ENCODE measurements around the gene FUZ.

FUZ gene

DNA sequence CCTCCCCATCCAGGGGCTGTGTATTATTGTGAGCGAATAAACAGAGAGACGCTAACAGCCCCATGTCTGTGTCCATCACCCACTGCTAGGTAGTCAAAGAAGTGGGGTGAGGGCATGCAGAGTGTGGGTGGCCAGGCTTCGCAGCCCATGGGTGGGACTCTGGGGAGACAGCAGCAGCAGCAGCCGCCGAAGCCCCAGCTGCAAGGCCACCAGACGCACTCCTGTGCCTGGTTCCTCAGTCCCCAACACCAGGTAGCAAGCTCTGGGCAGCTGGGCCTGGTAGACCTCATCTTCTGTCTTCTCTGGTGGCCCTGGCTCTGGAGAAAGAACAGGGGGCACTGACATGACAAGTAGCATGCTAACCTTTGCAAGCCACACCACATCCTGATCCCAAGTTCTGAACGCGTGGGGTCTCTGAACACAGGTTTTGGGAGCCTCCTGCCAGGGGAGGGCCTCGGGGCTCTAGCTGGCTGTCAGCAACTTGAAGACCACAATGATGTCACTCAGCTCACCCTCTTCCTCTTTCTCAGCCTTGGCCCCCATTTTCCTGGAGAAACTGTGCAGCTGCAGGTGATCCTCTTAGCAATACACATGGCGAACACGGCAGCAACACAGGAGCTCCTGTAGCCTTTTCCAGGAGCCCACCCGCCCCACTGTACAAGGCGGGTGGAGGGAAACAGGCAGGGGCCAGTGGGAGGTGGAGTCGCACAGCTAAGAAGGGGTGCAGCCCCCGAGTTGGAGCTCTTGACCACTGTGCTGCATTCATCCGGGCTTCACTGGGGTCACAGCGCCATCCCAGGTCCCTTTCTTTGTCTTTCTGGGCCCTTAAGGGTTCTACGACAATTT is 5.8 kb downstream of the FUZ start:
- DNase-seq (ENCODE audit: low spot score): no peak

DNA sequence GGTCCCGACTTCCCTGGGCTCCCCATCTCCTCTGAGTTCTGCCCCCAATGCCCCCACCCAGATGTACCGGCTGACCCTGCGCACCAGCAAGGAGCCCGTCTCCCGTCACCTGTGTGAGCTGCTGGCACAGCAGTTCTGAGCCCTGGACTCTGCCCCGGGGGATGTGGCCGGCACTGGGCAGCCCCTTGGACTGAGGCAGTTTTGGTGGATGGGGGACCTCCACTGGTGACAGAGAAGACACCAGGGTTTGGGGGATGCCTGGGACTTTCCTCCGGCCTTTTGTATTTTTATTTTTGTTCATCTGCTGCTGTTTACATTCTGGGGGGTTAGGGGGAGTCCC is 6.5 kb downstream of the FUZ start:
- no peak for DNase-seq (ENCODE audit: low spot score)

DNA sequence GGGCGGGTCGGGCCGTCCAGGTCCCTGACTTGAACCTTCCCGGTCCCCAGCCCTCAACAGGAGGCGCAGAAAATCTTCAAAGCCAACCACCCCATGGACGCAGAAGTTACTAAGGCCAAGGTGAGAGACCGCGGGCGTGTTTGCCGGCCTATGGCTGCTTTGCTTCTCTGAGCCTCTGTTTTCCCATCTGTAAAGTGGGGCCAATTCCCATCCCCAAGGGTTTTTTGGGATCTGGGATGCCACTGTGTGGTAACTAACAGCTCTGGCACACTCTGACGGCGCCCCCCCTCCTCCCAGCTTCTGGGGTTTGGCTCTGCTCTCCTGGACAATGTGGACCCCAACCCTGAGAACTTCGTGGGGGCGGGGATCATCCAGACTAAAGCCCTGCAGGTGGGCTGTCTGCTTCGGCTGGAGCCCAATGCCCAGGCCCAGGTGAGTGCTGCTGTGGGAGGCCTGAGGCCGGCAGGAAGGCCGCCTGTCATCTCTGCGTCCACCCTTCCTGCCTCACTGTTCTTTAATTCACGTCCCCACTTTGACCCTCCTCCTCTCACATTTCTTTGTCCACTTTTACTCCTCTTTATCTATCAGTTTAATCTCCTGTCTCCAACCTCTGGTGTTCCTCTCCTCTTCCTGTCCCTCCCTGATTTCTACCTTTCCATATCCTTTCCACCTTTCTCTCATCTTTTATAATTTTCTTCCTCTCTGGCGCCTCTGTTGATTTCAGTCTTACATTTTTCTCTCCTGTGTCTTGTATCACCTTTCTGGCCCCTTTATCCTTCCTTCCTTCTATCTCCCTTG is 7.1 kb downstream of the FUZ start:
- no peak for DNase-seq (ENCODE audit: low spot score)

DNA sequence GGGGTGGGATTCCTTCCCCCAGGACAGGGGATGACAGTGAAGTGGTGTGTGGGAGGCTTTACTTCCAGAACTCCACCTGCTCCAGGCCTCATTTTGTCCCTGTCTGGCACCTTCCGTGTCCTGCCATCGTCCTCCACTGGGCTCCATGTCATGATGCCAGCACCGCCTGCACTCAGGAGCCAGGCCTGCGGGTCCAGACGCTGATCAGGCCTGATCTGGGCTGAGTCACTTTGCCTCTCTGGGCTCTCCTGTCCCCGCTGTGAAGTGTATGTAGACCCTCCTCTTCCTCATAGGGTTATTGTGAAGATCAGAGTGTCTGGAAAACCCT is 9.6 kb downstream of the FUZ start:
- no peak for DNase-seq (ENCODE audit: low spot score)

DNA sequence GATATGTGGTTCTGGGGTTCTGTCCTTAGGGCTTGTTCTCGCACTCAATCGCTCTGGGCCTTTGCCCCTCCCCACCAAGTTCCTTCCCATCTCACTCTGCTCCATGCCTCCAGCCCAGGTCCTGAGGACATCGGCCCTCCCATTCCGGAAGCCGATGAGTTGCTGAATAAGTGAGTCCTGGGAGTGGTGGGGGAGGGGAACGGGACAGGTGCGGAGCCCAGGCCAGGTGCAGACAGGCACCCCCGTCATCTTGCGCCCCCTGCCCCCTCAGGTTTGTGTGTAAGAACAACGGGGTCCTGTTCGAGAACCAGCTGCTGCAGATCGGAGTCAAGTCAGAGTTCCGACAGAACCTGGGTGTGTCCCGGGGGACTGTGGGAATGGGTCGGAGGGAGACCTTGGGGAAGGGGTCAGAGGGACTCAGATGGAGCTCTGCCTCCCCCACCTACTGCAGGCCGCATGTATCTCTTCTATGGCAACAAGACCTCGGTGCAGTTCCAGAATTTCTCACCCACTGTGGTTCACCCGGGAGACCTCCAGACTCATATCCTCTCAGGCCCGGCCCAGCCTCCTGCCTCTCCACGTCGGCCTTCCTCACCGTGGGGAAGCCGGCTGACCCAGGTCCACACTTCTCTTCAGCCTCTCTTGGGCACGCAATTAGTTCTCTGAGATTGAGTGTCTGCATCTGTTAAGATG is 10.1 kb downstream of the FUZ start:
- DNase-seq (ENCODE audit: low spot score): no peak

DNA sequence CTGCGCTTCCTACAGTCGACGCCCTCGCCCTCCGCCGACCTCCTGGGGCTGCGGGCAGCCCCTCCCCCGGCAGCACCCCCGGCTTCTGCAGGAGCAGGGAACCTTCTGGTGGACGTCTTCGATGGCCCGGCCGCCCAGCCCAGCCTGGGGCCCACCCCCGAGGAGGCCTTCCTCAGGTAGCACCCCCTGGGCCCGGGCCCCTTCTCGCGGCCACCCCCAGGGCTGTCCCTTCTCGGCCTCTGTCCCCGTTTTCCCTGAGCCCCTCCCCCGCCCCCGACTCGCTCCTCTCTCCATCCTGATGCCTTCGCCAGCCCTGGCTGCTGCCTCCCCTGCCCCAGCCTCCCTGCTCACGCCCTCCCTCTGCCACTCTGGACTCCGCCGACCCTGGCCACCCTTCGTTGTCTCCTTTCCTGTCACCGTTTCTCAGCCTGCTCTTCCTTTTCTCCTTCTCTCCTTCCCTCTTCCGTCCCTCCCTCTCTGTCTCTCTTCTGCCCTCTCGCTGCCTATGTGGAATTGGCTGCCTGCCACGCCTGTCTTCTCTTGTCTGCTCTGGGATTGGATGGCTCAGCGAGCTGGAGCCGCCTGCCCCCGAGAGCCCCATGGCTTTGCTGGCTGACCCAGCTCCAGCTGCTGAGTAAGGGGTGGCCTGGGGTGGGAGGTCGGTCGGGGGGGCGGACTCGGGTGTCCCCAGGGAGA is 11.0 kb downstream of the FUZ start:
- no peak for DNase-seq (ENCODE audit: low spot score)

DNA sequence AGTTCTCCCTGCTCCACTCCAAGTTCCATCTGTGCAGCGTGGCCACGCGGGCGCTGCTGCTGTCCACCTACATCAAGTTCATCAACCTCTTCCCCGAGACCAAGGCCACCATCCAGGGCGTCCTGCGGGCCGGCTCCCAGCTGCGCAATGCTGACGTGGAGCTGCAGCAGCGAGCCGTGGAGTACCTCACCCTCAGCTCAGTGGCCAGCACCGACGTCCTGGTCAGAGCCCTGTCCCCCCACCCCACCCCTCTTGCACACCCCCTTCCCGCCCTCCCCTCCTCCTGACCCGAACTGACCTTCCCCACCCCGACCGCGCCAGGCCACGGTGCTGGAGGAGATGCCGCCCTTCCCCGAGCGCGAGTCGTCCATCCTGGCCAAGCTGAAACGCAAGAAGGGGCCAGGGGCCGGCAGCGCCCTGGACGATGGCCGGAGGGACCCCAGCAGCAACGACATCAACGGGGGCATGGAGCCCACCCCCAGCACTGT is 11.6 kb downstream of the FUZ start:
- no peak for DNase-seq (ENCODE audit: low spot score)

DNA sequence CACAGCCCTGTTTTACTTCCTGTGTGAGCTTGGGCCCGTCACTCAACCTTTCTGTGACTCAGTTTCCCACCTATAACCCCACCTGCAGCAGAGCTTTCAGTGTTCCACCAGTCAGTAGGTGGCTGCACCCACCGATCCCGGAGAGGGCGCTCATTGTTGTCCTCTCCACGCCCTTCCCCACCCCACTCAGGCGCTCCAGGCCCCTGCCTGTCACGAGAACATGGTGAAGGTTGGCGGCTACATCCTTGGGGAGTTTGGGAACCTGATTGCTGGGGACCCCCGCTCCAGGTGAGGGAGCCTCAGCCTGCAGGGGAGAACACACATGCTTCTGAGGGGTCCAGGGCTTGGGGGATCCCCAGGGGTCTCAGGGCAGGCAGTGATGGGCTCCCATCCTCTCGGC is 12.3 kb downstream of the FUZ start:
- DNase-seq (ENCODE audit: low spot score): no peak

DNA sequence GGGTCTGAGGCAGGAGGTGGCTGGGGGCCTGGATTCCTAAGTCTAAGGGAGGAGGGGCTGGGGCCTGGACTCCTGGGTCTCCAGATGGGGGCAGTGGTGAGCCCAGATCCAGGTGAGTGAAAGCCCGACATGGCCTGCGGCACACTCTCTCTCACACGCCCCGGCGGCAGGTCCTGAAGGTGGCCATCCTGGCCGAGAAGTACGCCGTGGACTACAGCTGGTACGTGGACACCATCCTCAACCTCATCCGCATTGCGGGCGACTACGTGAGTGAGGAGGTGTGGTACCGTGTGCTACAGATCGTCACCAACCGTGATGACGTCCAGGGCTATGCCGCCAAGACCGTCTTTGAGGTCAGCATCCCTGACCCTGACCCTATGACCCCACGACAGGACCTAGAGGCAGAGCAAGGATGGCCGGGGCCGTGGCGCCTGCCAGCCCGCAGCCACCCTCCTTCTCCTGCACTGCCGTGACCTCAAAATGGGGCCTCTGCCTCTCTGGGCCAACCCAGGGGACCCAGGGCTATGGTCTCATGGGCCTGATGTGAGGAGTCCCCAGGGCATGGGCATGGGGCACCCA is 13.2 kb downstream of the FUZ start:
- no peak for DNase-seq (ENCODE audit: low spot score)

DNA sequence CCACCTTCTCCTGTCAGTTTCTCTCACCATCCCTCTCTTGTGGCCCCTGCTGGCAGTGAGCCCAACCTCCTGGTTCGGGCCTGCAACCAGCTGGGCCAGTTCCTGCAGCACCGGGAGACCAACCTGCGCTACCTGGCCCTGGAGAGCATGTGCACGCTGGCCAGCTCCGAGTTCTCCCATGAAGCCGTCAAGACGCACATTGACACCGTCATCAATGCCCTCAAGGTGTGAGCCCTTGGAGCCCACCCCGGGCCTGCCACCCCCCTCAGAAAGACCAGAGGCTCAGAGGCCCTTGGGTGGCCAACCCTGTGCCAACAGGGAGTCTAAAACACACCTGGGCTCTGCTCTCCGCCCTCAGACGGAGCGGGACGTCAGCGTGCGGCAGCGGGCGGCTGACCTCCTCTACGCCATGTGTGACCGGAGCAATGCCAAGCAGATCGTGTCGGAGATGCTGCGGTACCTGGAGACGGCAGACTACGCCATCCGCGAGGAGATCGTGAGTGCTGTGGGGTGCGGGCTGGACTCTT is 13.8 kb downstream of the FUZ start:
- no peak for DNase-seq (ENCODE audit: low spot score)

DNA sequence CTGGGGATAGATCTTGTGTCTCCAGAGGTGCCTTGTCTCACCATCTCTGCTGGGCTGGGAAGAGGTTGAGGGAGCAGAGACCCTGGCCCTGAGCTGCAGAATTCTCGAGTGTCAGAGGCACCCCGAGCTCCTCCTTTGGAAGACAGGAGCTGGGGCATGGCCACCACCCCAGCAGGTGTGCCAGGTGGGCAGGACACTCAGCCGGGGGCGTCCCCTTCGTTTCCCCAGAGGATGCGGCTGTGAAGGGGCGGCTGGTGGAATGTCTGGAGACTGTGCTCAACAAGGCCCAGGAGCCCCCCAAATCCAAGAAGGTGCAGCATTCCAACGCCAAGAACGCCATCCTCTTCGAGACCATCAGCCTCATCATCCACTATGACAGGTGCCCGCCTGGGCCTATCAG is 14.5 kb downstream of the FUZ start:
- no peak for DNase-seq (ENCODE audit: low spot score)

DNA sequence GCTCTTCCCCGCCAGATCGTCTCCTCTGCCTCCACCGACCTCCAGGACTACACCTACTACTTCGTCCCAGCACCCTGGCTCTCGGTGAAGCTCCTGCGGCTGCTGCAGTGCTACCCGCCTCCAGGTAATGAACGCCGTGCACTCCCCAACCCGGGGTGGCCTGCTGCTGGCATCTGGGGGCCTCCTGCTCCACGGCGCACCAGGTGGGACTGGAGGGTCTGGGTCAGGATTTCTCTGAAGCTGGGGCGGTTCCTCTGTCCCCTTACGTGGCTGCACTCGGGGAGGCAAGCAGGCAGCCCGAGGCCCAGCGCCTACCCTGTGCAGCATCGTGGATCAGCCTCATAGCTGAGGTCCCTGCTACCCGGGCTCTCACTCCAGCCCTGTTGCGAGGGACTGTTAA is 17.5 kb downstream of the FUZ start:
- no peak for DNase-seq (ENCODE audit: low spot score)

DNA sequence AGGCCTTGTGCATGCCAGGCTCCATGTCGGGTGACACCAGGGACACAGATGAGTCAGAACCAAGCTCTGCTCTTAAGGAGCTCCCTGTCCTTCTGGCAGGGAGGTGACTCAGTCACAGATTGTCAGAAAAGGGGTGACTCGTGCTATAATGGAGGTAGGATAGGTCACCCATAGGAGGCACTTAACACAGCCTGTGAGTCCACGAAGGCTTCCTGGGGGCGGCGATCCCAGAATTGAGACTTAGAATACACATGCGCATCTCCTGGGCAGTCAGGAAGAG is 19.6 kb downstream of the FUZ start:
- DNase-seq (ENCODE audit: low spot score): no peak

DNA sequence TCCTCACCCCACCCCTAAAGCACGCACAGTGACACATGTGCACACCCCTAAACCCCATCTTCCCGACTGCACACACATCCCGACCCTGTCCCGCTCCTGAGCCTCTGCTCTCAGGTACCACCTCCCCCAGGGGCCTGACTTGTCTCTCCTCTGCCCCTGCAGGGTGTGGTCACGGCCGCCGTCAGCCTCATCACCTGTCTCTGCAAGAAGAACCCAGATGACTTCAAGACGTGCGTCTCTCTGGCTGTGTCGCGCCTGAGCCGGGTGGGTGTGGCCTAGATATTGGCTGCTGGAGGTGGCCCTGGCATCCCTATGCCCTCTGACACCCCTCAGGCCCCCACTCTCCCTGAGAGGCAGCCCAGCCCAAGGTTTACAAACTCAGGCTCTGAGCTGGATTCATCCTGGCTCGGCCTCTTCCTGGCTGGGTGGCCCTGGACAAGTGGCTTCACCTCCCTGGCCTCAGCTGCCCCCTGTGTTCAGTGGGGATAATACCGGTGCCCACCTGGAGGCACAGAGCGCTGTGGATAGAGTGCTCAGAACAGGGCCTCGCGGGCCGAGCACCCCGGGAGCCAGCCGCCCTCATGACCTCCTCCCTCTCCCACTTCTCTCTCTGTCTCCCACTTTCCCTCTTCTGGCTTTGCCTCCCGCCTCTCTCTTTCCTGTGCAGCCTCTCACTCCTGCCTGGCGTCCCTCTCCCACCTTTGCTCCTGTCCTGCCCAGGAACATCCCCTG is 20.1 kb downstream of the FUZ start:
- no peak for DNase-seq (ENCODE audit: low spot score)

DNA sequence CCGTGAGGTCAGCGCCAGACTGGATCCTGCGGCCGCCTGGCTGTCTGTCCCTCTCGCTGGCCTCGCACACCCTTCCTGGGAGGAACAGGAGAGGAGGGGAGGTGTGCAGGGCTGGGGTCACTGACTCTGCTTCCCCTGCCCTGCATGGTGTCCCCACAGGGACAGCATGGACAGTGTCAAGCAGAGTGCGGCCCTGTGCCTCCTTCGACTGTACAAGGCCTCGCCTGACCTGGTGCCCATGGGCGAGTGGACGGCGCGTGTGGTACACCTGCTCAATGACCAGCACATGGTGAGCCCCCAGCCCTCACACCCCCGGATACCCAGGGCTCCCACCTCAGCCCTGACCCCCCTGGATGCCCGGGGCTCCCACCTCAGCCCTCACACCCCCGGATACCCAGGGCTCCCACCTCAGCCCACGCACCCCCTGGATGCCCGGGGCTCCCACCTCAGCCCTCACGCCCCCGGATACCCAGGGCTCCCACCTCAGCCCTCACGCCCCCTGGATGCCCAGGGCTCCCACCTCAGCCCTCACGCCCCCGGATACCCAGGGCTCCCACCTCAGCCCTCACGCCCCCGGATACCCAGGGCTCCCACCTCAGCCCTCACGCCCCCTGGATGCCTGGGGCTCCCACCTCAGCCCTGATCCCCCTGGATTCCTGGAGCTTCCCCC is 21.2 kb downstream of the FUZ start:
- no peak for DNase-seq (ENCODE audit: low spot score)

DNA sequence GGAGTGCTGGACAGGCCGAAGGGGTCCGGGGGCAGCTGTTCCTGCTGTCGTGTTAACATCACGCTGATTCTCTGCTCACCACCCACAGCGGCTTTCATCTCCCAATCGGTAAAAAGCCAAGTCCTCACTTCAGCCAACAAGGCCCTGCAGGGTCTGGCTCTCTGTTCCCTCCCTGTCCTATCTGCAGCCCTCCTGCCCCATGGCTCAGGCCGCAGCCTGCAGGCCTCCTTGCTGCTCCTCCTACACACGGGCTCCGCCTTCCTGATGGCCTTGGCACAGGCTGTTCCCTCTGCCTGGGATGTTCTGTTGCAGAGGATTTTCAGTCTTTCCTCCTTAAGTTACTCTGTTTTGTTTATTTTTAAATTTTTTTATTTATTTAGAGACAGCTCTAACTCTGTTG is 22.2 kb downstream of the FUZ start:
- no peak for DNase-seq (ENCODE audit: low spot score)

DNA sequence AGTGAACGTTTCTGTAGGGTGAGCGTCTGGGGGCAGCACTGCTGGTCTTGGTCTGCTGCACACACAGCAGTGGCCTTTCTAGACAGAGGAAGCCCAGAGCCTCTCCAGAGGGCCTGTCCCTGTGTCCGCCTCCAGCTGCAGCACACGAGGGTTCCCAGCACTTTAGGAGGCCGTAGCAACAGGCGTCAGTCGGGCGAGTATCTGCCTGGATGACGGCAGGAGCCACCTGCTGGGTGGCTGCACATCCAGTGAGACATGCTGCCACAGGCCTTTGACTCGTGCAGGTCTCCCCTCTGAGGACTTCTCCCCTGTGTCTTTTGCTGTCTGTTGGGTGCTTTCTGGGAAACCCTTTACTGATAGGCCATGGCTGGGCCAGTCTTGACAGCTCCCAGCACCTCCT is 24.2 kb downstream of the FUZ start:
- DNase-seq (ENCODE audit: low spot score): no peak

DNA sequence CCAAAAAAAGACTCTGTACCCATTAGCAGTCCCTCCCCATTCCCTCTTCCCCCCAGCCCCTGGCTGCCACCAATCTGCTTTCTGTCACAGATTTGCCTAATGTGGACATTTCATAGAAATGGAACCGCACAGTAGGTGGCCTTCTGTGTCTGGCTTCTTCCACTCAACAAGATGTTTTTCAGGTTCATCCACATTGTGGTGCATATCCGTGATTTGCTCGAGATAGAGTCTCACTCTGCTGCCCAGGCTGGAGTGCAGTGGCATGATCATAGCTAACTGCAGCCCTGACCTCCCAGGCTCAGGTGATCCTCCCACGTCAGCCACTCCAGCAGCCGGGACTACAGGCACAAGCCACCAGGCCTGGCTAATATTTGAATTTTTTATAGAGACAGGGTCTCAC is 25.3 kb downstream of the FUZ start:
- no peak for DNase-seq (ENCODE audit: low spot score)

DNA sequence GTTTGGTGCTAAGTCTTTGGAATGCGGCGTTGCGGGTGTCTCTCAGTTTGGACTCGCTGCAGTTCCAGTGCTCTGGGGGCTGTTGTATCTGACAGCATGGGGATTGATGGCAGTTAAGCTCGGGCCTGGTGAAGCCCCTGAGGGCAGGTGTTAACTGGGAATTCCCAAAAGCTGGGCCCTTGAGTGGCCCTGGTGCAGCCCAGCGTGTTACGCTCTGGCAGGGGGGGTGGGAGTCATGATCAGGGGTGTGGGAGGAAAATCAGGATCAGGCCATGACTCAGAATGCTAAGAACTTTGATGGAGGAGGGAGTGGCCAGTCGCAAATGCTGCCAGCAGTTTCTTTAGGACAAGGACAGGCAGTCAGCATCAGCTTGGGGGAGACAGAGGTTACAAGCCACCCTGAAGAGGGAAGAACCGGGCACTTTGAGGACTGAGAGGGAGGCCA is 26.7 kb downstream of the FUZ start:
- no peak for DNase-seq (ENCODE audit: low spot score)

DNA sequence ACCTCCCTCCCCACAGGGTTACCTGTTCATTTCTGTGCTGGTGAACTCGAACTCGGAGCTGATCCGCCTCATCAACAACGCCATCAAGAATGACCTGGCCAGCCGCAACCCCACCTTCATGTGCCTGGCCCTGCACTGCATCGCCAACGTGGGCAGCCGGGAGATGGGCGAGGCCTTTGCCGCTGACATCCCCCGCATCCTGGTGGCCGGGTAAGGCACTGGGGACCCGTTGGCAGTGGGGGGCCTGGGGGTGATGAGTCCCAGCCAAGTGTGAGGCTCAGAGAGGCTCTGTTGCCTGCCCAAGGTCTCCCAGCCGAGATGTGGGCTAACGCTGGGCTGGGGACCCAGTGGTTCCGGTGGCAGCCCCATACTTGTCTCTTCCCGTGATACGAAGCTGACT is 30.6 kb downstream of the FUZ start:
- DNase-seq (ENCODE audit: low spot score): no peak

DNA sequence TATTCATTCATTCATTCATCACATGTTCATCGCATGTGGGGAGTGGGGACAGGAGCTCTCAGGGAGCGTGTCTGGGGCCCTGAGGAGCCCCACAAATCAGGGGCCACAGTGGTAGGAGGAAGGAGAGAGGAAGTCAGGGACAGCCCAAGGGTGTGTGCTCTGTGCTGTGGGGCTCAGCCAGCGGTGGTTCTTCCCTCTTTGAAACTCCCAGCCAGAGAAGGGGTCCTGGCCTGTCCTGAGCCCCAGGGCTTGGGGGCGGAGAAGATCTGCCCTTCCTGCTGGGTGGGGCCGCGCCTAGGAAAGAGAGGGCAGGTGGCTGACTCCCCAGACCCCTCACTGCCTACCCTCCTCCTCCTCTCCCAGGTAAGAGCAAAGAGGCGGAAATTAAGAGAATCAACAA is 31.7 kb downstream of the FUZ start:
- no peak for DNase-seq (ENCODE audit: low spot score)

Measured in HuH-7.5 (cell line).